SK-N-MC (cell line): ENCODE measurements around the gene ARID4B.

Experiments
- EZH2 ChIP-seq: fragments of 200-600 bp; sonication (generic); IDR thresholded peaks from one replicate; pipeline ENCODE4 v1.6.1; 2017; ENCODE audit warnings: antibody characterized with exemption
- POLR2AphosphoS5 ChIP-seq: IDR thresholded peaks from 2 replicates; pipeline ENCODE4 v1.6.1; 2012; ENCODE audit warnings: mild to moderate bottlenecking, low read depth, low read length, borderline replicate concordance

- TF ChIP-seq EZH2 (no peak), POLR2AphosphoS5 (no peak)
These were observed 170.8 kb downstream of the ARID4B start for GRCh38 chr1:235157150-235157549.
